Cardiac fibroblast (primary cell): ENCODE data around the gene DSE.

Experiments
- DNase-seq, 2 donors: peaks; one replicate each; pipeline versions ENCODE4 v3.0.0 to v3.0.0-alpha.2; 2010; ENCODE audit warnings: low read depth in 2 of 2
- H3K4me3 ChIP-seq, 2 donors: replicated peaks in 1 of 2; 1 replicate in 1 of 2; 2 replicates in 1 of 2; pipeline ENCODE4 v1.5.1; 2011; ENCODE audit warnings: low read depth in 2 of 2, low read length in 2 of 2, mild to moderate bottlenecking in 2 of 2, moderate library complexity in 1 of 2
- TF ChIP-seq, protein P1 (sequence below): IDR thresholded peaks from one replicate; pipeline ENCODE4 v1.5.1; 2011; ENCODE audit warnings: low read depth, mild to moderate bottlenecking, low read length, inconsistent platforms

The DSE gene

DNA sequence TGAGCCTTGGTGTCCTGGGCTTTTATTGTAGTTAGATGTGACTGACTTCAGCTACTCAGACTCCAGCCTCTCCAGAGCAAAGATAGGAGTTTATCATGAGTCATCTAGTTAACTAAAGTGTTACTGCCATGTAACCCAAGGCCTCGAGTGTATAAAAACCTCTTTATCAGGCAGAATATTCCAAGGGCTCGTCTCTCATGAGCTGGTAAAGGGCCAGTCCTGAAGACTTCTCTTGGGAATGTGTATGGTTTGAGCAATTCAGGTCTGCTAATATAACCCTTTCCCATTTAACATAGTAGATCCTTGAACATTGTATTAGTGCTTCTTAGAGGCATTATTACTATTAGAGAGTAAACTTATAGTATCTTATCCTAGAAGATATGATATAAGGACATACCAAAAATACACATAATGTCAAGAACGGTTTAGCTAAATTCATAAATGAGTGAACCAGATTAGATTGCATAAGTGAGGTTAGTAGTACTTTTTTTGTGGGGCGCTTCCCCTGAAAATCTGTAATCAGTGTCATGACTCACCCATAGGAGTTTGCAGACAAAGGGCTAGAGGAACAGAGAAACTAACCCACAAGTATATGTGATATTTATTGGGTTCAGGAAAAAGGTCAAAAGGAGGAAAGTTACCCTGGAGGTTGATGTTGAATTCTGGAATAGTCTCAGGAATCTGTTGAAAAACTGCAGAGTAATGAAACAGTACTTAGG, 16.0 kb downstream of the DSE start:
- H3K4me3 ChIP-seq: no peak overlapping the region
- TF ChIP-seq, protein P1, sequence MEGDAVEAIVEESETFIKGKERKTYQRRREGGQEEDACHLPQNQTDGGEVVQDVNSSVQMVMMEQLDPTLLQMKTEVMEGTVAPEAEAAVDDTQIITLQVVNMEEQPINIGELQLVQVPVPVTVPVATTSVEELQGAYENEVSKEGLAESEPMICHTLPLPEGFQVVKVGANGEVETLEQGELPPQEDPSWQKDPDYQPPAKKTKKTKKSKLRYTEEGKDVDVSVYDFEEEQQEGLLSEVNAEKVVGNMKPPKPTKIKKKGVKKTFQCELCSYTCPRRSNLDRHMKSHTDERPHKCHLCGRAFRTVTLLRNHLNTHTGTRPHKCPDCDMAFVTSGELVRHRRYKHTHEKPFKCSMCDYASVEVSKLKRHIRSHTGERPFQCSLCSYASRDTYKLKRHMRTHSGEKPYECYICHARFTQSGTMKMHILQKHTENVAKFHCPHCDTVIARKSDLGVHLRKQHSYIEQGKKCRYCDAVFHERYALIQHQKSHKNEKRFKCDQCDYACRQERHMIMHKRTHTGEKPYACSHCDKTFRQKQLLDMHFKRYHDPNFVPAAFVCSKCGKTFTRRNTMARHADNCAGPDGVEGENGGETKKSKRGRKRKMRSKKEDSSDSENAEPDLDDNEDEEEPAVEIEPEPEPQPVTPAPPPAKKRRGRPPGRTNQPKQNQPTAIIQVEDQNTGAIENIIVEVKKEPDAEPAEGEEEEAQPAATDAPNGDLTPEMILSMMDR: no peak
- DNase-seq: peak; percentile 61 to 82

- peak; percentile 55 to 97 for DNase-seq
- no peak overlapping the region for H3K4me3 ChIP-seq
- TF ChIP-seq, protein P1: no peak
Observed at GRCh38 chr6:116387374-116387773, 16.6 kb downstream of the DSE start.

DNA sequence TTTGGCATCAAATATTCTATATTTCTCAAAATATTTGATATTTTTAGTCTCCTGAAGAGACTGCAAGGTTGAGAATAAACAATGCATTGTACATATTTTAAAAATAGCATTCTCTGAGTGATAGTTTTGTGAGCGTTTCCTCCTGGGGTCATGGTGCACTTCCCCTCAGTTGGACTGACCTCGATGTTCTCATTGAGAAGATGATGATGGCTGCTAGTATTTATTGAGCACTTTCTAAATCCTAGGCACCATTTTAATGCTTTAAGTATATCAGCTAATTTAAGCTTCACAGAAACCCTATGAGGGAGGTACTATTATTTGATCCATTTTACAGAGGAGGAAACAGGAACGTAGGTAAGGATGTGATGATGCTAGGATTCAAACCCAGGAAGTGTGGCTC, 18.2 kb downstream of the DSE start:
- no peak overlapping the region for H3K4me3 ChIP-seq
- TF ChIP-seq, protein P1: no peak
- no peak for DNase-seq

DNA sequence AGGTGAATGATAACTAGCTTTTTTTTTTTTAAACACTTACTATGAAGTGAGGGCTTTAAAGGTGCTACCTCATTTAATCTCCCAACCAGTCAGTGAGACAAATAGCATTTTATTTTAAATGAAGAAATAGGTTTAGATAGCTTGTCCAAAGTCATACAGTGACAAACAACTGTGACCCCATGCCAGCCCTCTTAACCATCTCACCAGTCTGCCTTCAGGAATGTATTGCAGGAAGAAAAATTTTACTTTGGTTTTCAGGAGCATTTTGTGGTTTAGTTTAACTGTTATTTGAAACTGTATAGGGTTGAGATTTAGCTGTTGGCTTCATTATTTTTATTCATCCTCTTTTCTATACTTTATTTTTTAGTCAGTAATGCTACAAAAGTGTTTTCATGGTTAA, 18.6 kb downstream of the DSE start:
- DNase-seq: no peak
- H3K4me3 ChIP-seq: no peak overlapping the region
- TF ChIP-seq, protein P1: no peak

- H3K4me3 ChIP-seq: no peak overlapping the region
- DNase-seq: no peak
- TF ChIP-seq, protein P1: no peak
Observed at GRCh38 chr6:116390581-116390980, 19.8 kb downstream of the DSE start.

GRCh38 chr6:116392132-116393013, 21.6 kb downstream of the DSE start:
- TF ChIP-seq, protein P1: no peak
- no peak overlapping the region for H3K4me3 ChIP-seq
- DNase-seq: peak; percentile 79 to 90
